HG03439 (cell line): ENCODE measurements around the gene TMEM245.
"Not testable (repeated sequence)": the region's sequence is repeated elsewhere in the genome, so short reads cannot be mapped to it uniquely, and the experiment has no call there.

Experiments used
- ATAC-seq: cut with Tn5 transposase; IDR thresholded peaks from one replicate; pipeline ENCODE4 v1.9.1; 2021; ENCODE audit warnings: mild to moderate bottlenecking, moderate library complexity; ENCODE audit not compliant: unreplicated experiment

TMEM245 gene

DNA sequence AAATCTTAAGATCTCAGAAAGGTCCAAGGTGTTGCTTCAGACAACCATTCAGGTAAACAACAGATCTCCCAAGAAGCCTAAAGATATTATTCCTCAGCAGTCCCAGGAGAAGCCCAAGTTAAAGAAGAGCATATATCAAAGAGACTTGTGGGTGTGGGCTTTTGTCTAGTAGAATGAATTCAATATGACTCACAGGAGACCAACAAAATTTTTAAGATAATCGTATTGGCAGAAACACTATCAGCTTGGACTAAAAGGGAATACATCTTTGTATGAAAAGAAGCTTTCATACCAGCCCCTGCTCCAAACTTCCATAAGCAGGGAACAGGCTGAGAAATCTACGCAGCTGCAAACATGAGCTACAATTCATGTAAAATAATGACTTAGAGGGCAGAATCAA, 116.6 kb downstream of the TMEM245 start:
- no peak for ATAC-seq

DNA sequence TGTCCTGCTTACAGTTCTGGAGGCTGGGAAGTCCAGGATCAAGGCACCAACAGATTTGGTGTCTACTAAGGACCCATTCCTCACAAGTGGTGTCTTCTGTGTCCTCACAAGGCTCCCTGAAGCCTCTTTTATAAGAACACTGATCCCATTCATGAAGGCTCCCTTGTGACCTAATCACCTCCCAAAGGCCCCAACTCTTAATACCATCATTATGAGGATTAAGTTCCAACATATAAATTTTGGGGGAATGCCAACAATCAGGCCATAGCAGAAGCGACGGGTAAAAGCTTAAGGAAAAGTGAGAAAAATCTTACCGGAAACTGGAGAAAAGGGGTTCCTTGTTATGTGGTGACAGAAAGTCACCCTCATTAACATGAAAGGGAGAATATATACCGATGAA, 117.6 kb downstream of the TMEM245 start:
- no peak for ATAC-seq

GRCh38 chr9:109001275-109001676, 118.5 kb downstream of the TMEM245 start:
- ATAC-seq: no peak

GRCh38 chr9:108997112-108997511, 122.6 kb downstream of the TMEM245 start:
- no peak for ATAC-seq

- no peak for ATAC-seq
These were observed 123.1 kb downstream of the TMEM245 start for GRCh38 chr9:108996643-108997042.

DNA sequence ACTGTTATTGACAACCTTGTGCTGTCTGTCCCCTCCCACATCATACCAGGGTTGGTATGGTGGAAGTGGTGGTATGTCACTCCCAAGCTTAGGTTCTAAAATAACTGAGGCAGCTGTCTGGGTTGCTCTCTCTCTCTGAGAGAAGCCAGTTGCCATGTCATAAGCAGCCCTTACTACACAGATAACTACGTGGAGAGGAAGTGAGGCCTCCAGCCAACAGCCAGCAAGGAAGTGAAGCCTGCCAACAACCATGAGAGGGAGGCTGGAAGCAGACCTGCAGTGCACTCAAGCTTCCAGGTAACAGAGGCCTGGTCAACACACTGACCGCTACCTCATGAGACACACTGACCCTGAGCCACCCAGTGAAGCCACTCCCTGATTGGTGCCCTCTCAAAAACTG, 125.1 kb downstream of the TMEM245 start:
- peak; percentile 53 for ATAC-seq

DNA sequence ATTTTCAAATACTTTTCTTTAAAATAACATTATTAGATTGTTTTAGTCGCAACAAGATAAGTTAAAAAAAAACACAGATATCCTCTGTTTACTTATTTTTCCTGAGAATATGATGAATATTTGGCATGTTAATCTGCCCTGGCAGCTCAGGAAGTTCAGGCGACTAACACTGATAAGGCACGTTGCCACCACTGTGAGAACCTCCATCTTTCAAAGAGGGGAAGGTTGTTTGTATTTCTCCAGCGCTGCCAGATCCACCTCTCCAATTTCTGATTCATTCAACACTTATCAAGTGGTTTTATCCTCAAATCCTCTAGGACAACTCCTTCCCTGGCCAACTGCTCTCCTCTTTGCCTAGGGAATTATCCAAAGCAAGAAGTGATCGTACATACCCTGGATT, 128.3 kb downstream of the TMEM245 start:
- ATAC-seq: no peak

DNA sequence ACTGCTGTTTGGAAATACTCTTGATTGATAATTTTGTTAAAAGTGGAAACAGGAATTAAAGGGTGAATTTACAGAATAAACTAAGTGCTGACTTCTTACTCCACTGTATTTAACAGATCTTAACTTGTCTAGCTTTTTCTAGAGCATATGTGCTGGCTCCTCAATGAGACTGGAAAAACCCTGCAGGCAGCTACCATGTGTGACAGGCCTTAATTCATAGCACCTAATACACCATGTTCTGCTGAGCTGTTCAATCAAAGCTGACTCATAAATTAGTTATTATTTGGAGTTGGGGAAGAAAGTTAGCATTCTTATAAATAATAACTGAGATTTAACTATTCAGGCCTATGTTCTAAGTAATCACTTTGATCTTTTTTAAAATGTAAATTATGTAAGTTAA, 135.9 kb downstream of the TMEM245 start:
- ATAC-seq: no peak

DNA sequence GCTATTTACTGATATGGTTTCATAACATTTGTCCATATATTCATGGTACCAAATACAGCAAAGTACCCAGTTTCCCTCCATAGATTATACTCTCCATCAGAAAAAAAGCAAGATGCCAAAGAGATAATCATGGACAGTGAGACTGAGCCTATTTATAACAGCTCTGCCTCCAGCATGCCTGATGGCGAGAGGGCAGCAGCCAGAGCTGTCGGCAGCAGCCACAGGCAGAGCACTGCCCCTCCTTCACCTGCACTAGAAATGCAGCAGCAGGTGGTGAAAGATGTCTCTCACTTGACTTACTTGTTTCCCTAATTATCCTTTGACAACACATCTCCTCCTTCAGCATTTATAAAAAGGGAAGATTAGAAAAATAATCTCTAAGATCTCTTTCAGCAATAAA, 138.9 kb downstream of the TMEM245 start:
- no peak for ATAC-seq

- no peak for ATAC-seq
These were observed 141.5 kb downstream of the TMEM245 start for GRCh38 chr9:108978205-108978604.

- ATAC-seq: no peak
These were observed 145.9 kb downstream of the TMEM245 start for GRCh38 chr9:108973895-108974294.

DNA sequence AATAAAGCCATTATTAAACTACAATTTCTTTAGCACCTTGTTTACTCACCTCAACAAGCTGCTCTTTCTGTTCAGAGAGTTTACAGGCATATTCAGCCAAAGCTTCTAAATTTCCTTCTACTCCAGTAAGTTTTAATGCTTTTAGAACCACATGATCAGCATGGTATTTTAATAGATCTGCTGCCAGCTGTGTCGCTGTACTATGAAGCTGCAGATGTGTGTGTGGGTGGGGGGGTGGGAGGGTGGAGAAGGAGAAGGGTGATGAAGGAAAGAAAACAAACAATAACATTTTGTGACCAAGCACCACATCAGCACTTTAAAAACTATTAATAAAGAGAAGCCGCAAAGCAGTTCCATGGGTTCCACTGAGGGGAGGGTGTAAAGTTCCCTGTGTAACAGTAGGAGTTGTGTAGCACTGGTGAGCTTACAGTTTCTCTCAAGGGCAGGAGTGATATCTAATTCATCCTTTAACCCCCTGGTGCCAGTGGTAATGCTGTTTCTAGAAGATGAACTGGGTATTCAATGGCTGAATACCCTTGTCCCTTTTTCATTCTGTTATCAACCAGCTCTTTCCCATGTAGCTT, 147.0 kb downstream of the TMEM245 start:
- no peak for ATAC-seq

DNA sequence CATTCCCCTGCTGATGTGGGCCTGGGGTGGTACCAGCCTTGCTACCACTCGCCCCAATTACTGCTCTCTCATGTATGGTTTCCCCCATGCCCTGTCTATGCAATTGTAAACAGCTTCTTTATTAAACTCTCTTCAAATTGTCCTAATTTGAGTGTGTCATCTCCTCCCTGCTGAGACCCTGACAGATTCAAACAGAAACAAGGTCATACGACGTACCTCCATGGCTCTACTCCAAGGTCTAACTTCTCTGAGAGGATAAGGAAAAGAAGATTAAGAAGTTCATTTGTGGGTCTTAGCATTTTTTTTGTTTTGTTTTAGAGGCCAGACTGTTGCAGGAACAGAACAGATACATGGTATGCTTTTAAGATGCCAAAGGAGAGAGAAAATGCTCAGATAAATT, 147.6 kb downstream of the TMEM245 start:
- no peak for ATAC-seq

DNA sequence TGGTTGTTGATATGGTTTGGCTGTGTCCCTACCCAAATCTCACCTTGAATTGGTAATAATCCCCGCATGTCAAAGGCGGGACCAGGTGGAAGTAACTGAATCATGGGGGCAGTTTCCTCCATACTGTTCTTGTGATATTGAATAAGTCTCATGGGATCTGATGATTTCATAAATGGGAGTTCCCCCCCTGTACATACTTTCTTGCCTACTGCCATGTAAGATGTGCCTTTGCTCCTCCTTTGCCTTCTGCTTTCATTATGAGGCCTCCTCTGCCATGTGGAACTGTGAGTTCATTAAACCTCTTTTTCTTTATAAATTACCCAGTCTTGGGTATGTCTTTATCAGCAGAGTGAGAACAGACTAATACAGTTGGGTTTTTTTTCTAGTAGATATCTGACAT, 148.4 kb downstream of the TMEM245 start:
- not testable (repeated sequence) for ATAC-seq

DNA sequence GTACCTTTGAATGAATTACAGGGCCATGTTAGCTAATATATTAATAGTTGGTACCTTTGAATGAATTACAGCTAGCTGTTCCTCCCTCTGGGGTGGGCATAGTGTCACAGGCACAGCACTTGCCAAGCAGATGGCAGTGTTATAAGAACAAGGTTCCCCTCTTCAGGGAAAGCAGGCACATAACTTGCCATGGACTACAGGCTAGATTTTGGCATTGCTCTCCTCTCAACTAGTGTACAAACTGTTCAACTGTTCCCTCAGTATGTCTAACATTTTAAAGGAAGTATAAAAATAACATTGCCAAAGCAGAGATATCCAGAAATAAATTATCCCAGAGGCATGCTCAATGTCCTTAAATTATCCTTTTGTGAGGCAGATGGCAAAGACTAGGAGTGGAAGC, 151.8 kb downstream of the TMEM245 start:
- no peak for ATAC-seq
